ENCODE measurements around the gene GUCA1C. TPM values are rescaled to one million over a fixed set of nuclear protein-coding genes. Genes with fewer than 3 reads are reported as not detected.

GUCA1C gene
- total RNA-seq, 3 donors from 2014 or later, result not detected

DNA sequence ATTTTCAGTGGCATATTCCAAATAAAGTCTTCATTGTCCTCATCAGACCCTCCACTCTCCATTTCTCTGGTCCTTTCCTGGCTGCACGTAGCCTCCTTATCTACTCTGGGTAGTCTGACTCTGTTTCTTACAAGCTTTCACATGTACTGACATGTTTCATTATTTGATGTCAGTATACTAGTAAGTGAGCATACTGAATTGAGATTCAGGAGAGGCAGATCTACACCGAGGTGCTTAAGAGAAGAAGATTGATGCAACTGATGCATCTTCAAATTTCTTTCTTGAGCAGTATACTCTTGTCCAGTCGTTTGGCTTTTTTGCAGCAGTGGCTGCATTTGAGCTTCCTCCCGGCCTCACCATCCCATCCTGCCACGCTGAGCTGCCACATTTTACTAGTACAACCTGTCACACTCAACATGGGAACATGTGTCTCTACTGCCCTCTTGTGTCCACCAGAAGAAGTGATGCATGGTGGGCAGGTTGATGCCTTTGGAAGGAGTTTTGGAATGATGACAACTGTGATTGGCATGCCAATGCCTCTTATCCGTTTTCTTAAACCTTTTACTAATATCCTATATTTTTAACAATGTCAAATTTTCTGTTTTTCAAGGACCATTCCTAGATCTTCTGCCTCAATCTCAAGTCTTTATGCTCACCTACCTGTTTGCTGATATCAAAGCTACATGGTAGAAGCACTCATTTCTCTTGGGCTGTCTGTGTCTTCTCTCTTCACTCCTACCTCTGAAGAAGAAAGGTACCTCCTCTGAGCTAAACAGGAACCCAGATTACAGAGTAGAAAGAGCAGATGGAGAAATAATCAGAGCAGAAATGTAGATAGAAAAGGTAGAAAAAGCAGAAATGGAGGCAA, 38.7 kb downstream of the GUCA1C start:
- intact Hi-C loops (cut with DNase I; ENCODE audit: low total_unique reads), result no loop called here
- Histone ChIP-seq H3K4me3 (no peak overlapping the region), H3K4me1 (no peaks in the 10 kb centered on the region), H3K36me3 (no peaks in the 10 kb centered on the region), H3K9me3 (no peaks in the 10 kb centered on the region), H3K27ac (no peak overlapping the region), H3K27me3 (no peaks in the 10 kb centered on the region)
- no peak for TF ChIP-seq POLR2AphosphoS5 (IDR thresholded peaks at IDR 0.05)
- TF ChIP-seq, protein P1, sequence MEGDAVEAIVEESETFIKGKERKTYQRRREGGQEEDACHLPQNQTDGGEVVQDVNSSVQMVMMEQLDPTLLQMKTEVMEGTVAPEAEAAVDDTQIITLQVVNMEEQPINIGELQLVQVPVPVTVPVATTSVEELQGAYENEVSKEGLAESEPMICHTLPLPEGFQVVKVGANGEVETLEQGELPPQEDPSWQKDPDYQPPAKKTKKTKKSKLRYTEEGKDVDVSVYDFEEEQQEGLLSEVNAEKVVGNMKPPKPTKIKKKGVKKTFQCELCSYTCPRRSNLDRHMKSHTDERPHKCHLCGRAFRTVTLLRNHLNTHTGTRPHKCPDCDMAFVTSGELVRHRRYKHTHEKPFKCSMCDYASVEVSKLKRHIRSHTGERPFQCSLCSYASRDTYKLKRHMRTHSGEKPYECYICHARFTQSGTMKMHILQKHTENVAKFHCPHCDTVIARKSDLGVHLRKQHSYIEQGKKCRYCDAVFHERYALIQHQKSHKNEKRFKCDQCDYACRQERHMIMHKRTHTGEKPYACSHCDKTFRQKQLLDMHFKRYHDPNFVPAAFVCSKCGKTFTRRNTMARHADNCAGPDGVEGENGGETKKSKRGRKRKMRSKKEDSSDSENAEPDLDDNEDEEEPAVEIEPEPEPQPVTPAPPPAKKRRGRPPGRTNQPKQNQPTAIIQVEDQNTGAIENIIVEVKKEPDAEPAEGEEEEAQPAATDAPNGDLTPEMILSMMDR (IDR thresholded peaks at IDR 0.05), result peak in 1 of 3 donors; percentile 47
- peak in 1 of 2 donors; percentile 20 for DNase-seq (ENCODE audit: low spot score in 2 of 2)

DNA sequence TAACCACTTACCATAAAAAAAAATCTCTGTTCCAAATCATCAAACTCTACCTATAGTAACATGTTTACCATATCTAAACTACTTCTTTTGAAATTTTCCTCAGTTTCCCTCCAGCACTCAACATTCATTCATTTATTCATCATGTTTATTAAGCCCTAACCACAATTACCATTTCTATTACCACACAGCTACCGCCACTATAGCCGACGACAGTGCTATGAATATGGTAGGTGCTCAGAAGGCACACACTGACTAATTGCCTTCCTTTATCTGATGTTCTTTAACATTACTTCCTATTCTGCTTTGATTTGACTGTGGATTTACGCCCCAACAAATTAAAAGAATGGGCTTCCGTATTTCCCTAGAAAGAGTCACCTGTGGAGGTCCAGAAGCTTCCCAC, 43.9 kb downstream of the GUCA1C start:
- no peak overlapping the region for H3K4me3 ChIP-seq
- DNase-seq (ENCODE audit: low spot score in 2 of 2), result no peak
- H3K27ac ChIP-seq, result no peak overlapping the region
- H3K27me3 ChIP-seq, result no peaks in the 10 kb centered on the region
- no peak for TF ChIP-seq POLR2A (IDR thresholded peaks at IDR 0.05)
- no peak for TF ChIP-seq POLR2AphosphoS5 (IDR thresholded peaks at IDR 0.05)
- TF ChIP-seq, protein P1 (IDR thresholded peaks at IDR 0.05), result no peak
- no peaks in the 10 kb centered on the region for H3K4me1 ChIP-seq
- no peaks in the 10 kb centered on the region for H3K36me3 ChIP-seq
- intact Hi-C loops (cut with DNase I; ENCODE audit: low total_unique reads), result no loop called here
- no peaks in the 10 kb centered on the region for H3K9me3 ChIP-seq

DNA sequence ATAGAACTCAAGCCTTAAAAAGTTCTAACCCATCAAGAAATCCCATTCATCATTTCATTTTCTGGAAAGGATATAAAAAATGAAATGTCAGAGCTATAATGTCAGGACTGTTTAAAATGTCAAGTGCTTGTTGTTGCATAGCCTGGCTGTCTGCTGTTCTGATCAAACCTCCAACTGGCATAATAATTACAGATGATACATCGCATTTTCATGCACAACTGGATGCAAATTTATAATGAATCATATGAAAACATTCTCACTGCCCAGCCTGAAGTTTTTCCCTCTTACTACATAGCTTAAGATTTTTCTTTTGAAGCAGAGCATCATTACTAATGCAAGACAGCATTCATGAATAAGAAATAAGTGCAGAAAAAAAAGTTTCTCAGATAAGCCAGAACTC, 46.5 kb downstream of the GUCA1C start:
- TF ChIP-seq POLR2A (IDR thresholded peaks at IDR 0.05), result no peak
- no peak for TF ChIP-seq POLR2AphosphoS5 (IDR thresholded peaks at IDR 0.05)
- TF ChIP-seq, protein P1 (IDR thresholded peaks at IDR 0.05), result no peak
- DNase-seq (ENCODE audit: low spot score in 2 of 2), result no peak
- Histone ChIP-seq H3K27ac (no peak overlapping the region), H3K27me3 (no peaks in the 10 kb centered on the region), H3K36me3 (no peaks in the 10 kb centered on the region), H3K9me3 (no peaks in the 10 kb centered on the region), H3K4me3 (no peak overlapping the region), H3K4me1 (no peaks in the 10 kb centered on the region)
- intact Hi-C loops (cut with DNase I; ENCODE audit: low total_unique reads), result no loop called here

DNA sequence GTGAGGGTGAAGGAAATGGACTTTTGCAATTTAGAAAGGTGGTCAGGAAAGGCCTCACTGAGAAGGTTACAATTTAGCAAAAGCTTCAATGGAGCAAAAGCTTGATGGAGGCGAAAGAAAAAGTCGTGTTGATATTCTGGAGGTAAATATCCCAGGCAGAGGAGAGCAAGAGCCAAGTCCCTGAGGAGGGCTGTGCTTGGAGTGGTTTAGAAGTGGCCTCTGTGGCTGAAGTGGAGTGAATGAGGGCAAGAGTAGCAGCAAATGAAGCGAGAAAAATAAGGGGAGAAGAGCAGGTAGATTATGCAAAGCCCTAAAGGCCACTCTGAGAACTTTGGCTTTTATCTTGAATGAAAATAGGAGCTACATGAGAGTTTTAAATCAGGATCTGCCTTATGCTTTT, 54.1 kb downstream of the GUCA1C start:
- Histone ChIP-seq H3K4me1 (no peaks in the 10 kb centered on the region), H3K4me3 (no peak overlapping the region), H3K9me3 (no peaks in the 10 kb centered on the region), H3K27ac (no peak overlapping the region), H3K27me3 (no peaks in the 10 kb centered on the region), H3K36me3 (no peaks in the 10 kb centered on the region)
- intact Hi-C loops (cut with DNase I; ENCODE audit: low total_unique reads), result no loop called here
- TF ChIP-seq POLR2A (IDR thresholded peaks at IDR 0.05), result no peak
- no peak for DNase-seq (ENCODE audit: low spot score in 2 of 2)

DNA sequence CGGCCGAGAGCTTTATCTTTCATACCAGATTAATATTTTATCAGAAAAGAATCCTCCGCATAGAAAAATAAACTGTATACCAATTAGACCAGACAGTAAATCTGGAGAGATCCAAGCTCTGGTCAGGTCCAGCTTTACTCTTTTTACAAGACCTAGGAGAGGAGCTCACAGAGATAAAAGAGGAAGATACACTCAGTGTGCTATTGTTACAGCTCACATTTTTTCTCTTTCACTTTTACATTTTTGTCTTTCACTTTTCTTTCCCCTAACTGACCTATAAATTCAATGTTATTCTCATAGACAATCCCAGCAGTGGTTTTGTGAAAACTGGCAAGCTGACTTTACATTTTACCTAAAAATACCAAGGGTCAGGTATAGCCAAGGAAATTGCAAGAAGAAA, 55.8 kb downstream of the GUCA1C start:
- no peak overlapping the region for H3K27ac ChIP-seq
- intact Hi-C loops (cut with DNase I; ENCODE audit: low total_unique reads), result no loop called here
- no peaks in the 10 kb centered on the region for H3K9me3 ChIP-seq
- H3K27me3 ChIP-seq, result no peaks in the 10 kb centered on the region
- H3K4me3 ChIP-seq, result no peak overlapping the region
- no peaks in the 10 kb centered on the region for H3K4me1 ChIP-seq
- TF ChIP-seq POLR2AphosphoS5 (IDR thresholded peaks at IDR 0.05), result no peak
- TF ChIP-seq, protein P1 (IDR thresholded peaks at IDR 0.05), result no peak
- TF ChIP-seq POLR2A (IDR thresholded peaks at IDR 0.05), result no peak
- DNase-seq (ENCODE audit: low spot score in 2 of 2), result no peak
- no peaks in the 10 kb centered on the region for H3K36me3 ChIP-seq
